ENCODE measurements around the gene KLHL8. TPM values are rescaled to one million over a fixed set of nuclear protein-coding genes. Genes with fewer than 3 reads are reported as not detected.

The KLHL8 gene
- total and polyA plus RNA-seq, 2 donors (not counting 3 experiments of a cell fraction or from before 2014, with no cell fraction given): 1.7 to 9.0 TPM

DNA sequence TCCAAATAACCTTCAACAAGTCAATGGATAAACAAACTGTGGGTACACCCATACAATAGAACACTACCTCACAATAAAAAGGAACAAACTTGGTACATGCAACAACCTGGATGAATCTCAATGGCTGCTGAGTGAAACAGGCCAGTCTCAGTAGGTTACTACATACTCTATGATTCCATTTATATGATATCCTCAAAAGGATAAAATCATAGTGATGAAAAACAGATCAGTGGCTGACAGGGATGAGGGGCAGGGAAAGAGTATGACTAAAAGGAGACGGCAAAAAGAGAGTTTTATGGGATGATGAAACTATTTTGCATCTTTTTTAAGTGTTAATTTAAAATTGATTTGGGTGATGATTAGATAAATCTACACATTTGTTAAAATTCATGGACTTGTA lies 15.9 kb downstream of the KLHL8 start:
- dilution Hi-C loops (cut with MboI; ENCODE audit: extremely low pct_ligation_motif_present, low sequenced_read_pairs): no loop called here
- no peak overlapping the region for H3K27ac ChIP-seq (ENCODE audit: insufficient read depth, low read depth, low read length)

More for the DNA sequence above, 15.9 kb downstream of the KLHL8 start:
- H3K9me3 ChIP-seq (replicated peaks; ENCODE audit: control insufficient read depth, insufficient read depth, low read length): no peaks in the 10 kb centered on the region
- intact Hi-C loops (cut with micrococcal nuclease): no loop called here
- H3K27me3 ChIP-seq (ENCODE audit: control insufficient read depth in 2 of 2, insufficient read depth in 2 of 2, low read length in 2 of 2): no peaks in the 10 kb centered on the region
- FAIRE-seq (no peak), DNase-seq (ENCODE audit: low read depth, low spot score) (no peak)
- H3K36me3 ChIP-seq (ENCODE audit: control insufficient read depth in 2 of 2, extremely low read depth in 1 of 2, insufficient read depth in 2 of 2, low read length in 2 of 2): no peaks in the 10 kb centered on the region
- BruUV-seq (replicated peaks): no TSS peak
- H3K9me1 ChIP-seq (replicated peaks; ENCODE audit: control insufficient read depth, extremely low read depth, insufficient read depth, low read length): no peaks in the 10 kb centered on the region
- H3K9ac ChIP-seq (replicated peaks; ENCODE audit: extremely low read depth, insufficient read depth, low read length): no peak overlapping the region
- no peaks in the 10 kb centered on the region for H3K4me1 ChIP-seq (ENCODE audit: control insufficient read depth, extremely low read depth, insufficient read depth, low read length)
- H3K79me2 ChIP-seq (ENCODE audit: control insufficient read depth, insufficient read depth, low read length): peaks cover 21% of the 10 kb centered on the region
- H3K4me2 ChIP-seq (ENCODE audit: insufficient read depth, low read length): no peak overlapping the region
- ChIA-PET POLR2A (no interaction called here), CTCF (interaction anchor here (1.2 kb wide), 2 partner anchors 15 to 54 kb away, joined by 4 read pairs; no protein-coding TSS in a partner anchor)
- H2AFZ ChIP-seq (ENCODE audit: low read depth, low read length): no peak overlapping the region
- TF ChIP-seq MYC (IDR thresholded peaks at IDR 0.05; ENCODE audit: low read depth, low read length): no peak
- no peak for TF ChIP-seq FOS (IDR thresholded peaks at IDR 0.05; ENCODE audit: borderline replicate concordance, insufficient read depth, low read length)
- TF ChIP-seq, protein P1, sequence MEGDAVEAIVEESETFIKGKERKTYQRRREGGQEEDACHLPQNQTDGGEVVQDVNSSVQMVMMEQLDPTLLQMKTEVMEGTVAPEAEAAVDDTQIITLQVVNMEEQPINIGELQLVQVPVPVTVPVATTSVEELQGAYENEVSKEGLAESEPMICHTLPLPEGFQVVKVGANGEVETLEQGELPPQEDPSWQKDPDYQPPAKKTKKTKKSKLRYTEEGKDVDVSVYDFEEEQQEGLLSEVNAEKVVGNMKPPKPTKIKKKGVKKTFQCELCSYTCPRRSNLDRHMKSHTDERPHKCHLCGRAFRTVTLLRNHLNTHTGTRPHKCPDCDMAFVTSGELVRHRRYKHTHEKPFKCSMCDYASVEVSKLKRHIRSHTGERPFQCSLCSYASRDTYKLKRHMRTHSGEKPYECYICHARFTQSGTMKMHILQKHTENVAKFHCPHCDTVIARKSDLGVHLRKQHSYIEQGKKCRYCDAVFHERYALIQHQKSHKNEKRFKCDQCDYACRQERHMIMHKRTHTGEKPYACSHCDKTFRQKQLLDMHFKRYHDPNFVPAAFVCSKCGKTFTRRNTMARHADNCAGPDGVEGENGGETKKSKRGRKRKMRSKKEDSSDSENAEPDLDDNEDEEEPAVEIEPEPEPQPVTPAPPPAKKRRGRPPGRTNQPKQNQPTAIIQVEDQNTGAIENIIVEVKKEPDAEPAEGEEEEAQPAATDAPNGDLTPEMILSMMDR (IDR thresholded peaks at IDR 0.05; ENCODE audit: extremely low read depth in 1 of 2, insufficient read depth in 1 of 2, low read depth in 1 of 2, low read length in 2 of 2): no peak
- TF ChIP-seq EZH2 (IDR thresholded peaks at IDR 0.05; ENCODE audit: borderline replicate concordance, low read depth, low read length, severe bottlenecking): no peak
- TF ChIP-seq, protein P2, sequence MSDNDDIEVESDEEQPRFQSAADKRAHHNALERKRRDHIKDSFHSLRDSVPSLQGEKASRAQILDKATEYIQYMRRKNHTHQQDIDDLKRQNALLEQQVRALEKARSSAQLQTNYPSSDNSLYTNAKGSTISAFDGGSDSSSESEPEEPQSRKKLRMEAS (IDR thresholded peaks at IDR 0.05; ENCODE audit: insufficient read depth, insufficient read length): no peak
- TF ChIP-seq POLR2A (IDR thresholded peaks at IDR 0.05; ENCODE audit: low read depth, low read length): no peak
- TF ChIP-seq GATA2 (IDR thresholded peaks at IDR 0.05; ENCODE audit: insufficient read depth, insufficient read length, low read depth, low read length): no peak
- no peak for TF ChIP-seq JUN (IDR thresholded peaks at IDR 0.05; ENCODE audit: borderline replicate concordance, insufficient read depth, insufficient read length, low read depth)
- TF ChIP-seq POLR2AphosphoS5 (IDR thresholded peaks at IDR 0.05; ENCODE audit: insufficient read depth, low read depth, low read length): no peak
- no peaks in the 10 kb centered on the region for H4K20me1 ChIP-seq (replicated peaks; ENCODE audit: control insufficient read depth, extremely low read depth, insufficient read depth, low read length)
- no peak overlapping the region for H3K4me3 ChIP-seq (replicated peaks in 1 of 3; ENCODE audit: insufficient read depth in 1 of 3, low read depth in 1 of 3, low read length in 3 of 3)
